ENCODE data around the gene GAD2. TPM values are rescaled to one million over a fixed set of nuclear protein-coding genes. Genes with fewer than 3 reads are reported as not detected.

GAD2 gene
- polyA plus RNA-seq, 1 of the 3 experiments (the other 2 are of a cell fraction), result not detected

GRCh38 chr10:26177341-26177740 lies 39.2 kb upstream of the GAD2 start:
- Histone ChIP-seq H3K4me1 (ENCODE audit: control insufficient read depth in 1 of 2, insufficient read depth in 2 of 2, low read depth in 1 of 2, low read length in 1 of 2) (no peaks in the 10 kb centered on the region), H3K9me3 (no peaks in the 10 kb centered on the region), H3K36me3 (replicated peaks in 1 of 2; ENCODE audit: control insufficient read depth in 1 of 2, insufficient read depth in 2 of 2, low read length in 1 of 2) (no peaks in the 10 kb centered on the region), H4K20me1 (ENCODE audit: insufficient read depth) (no peaks in the 10 kb centered on the region), H3K9me2 (no peaks in the 10 kb centered on the region), H3F3A (replicated peaks; ENCODE audit: insufficient read depth) (no peaks in the 10 kb centered on the region), H3K27ac (ENCODE audit: low read depth in 2 of 2, low read length in 1 of 2) (no peak overlapping the region), H3K27me3 (ENCODE audit: insufficient read depth) (no peaks in the 10 kb centered on the region), H3K79me2 (ENCODE audit: insufficient read depth) (no peaks in the 10 kb centered on the region), H3K4me2 (no peak overlapping the region), H2AFZ (ENCODE audit: low read depth) (no peak overlapping the region), H3K4me3 (ENCODE audit: low read depth in 2 of 2, low read length in 1 of 2) (no peak overlapping the region), H3K9ac (no peak overlapping the region)
- 4% methylated on average over 4 of the region's 4 CpGs for WGBS (ENCODE audit: low lambda C conversion rate)
- no peak for TF ChIP-seq MXI1 (IDR thresholded peaks at IDR 0.05; ENCODE audit: low read depth, low read length)
- DNase-seq, result no peak
- ChIA-PET POLR2A (no interaction called here), CTCF (no interaction called here)

- no peak overlapping the region for H3K4me2 ChIP-seq
- no peaks in the 10 kb centered on the region for H4K20me1 ChIP-seq (ENCODE audit: insufficient read depth)
- H3K4me1 ChIP-seq (ENCODE audit: control insufficient read depth in 1 of 2, insufficient read depth in 2 of 2, low read depth in 1 of 2, low read length in 1 of 2), result no peaks in the 10 kb centered on the region
- no peak for DNase-seq
- no peak overlapping the region for H3K9ac ChIP-seq
- no peak overlapping the region for H3K4me3 ChIP-seq (ENCODE audit: low read depth in 2 of 2, low read length in 1 of 2)
- ChIA-PET CTCF (no interaction called here), POLR2A (no interaction called here)
- 7% methylated on average over 5 of the region's 5 CpGs for WGBS (ENCODE audit: low lambda C conversion rate)
- H3K27me3 ChIP-seq (ENCODE audit: insufficient read depth), result no peaks in the 10 kb centered on the region
- H3K9me2 ChIP-seq, result no peaks in the 10 kb centered on the region
- H3K27ac ChIP-seq (ENCODE audit: low read depth in 2 of 2, low read length in 1 of 2), result no peak overlapping the region
- no peaks in the 10 kb centered on the region for H3K79me2 ChIP-seq (ENCODE audit: insufficient read depth)
- no peak overlapping the region for H2AFZ ChIP-seq (ENCODE audit: low read depth)
- H3F3A ChIP-seq (replicated peaks; ENCODE audit: insufficient read depth), result no peaks in the 10 kb centered on the region
- no peaks in the 10 kb centered on the region for H3K36me3 ChIP-seq (replicated peaks in 1 of 2; ENCODE audit: control insufficient read depth in 1 of 2, insufficient read depth in 2 of 2, low read length in 1 of 2)
- TF ChIP-seq, protein P1, sequence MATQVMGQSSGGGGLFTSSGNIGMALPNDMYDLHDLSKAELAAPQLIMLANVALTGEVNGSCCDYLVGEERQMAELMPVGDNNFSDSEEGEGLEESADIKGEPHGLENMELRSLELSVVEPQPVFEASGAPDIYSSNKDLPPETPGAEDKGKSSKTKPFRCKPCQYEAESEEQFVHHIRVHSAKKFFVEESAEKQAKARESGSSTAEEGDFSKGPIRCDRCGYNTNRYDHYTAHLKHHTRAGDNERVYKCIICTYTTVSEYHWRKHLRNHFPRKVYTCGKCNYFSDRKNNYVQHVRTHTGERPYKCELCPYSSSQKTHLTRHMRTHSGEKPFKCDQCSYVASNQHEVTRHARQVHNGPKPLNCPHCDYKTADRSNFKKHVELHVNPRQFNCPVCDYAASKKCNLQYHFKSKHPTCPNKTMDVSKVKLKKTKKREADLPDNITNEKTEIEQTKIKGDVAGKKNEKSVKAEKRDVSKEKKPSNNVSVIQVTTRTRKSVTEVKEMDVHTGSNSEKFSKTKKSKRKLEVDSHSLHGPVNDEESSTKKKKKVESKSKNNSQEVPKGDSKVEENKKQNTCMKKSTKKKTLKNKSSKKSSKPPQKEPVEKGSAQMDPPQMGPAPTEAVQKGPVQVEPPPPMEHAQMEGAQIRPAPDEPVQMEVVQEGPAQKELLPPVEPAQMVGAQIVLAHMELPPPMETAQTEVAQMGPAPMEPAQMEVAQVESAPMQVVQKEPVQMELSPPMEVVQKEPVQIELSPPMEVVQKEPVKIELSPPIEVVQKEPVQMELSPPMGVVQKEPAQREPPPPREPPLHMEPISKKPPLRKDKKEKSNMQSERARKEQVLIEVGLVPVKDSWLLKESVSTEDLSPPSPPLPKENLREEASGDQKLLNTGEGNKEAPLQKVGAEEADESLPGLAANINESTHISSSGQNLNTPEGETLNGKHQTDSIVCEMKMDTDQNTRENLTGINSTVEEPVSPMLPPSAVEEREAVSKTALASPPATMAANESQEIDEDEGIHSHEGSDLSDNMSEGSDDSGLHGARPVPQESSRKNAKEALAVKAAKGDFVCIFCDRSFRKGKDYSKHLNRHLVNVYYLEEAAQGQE (IDR thresholded peaks at IDR 0.05; ENCODE audit: low read depth, low read length), result no peak
- TF ChIP-seq, protein P2, sequence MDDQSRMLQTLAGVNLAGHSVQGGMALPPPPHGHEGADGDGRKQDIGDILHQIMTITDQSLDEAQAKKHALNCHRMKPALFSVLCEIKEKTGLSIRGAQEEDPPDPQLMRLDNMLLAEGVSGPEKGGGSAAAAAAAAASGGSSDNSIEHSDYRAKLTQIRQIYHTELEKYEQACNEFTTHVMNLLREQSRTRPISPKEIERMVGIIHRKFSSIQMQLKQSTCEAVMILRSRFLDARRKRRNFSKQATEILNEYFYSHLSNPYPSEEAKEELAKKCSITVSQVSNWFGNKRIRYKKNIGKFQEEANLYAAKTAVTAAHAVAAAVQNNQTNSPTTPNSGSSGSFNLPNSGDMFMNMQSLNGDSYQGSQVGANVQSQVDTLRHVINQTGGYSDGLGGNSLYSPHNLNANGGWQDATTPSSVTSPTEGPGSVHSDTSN (IDR thresholded peaks at IDR 0.05), result no peak
- TF ChIP-seq JUND (IDR thresholded peaks at IDR 0.05) (no peak), ELF1 (IDR thresholded peaks at IDR 0.05) (no peak), EZH2phosphoT487 (IDR thresholded peaks at IDR 0.05; ENCODE audit: borderline replicate concordance, low read depth) (no peak), SMC3 (IDR thresholded peaks at IDR 0.05; ENCODE audit: low read depth, low read length) (no peak), NRF1 (IDR thresholded peaks at IDR 0.05; ENCODE audit: low read depth, low read length) (no peak), SIN3A (IDR thresholded peaks at IDR 0.05; ENCODE audit: borderline replicate concordance, low read depth, low read length) (no peak), GATA2 (CRISPR knock-in tag; IDR thresholded peaks at IDR 0.05) (no peak), FOXJ3 (CRISPR knock-in tag; IDR thresholded peaks at IDR 0.05) (no peak), YY1 (IDR thresholded peaks at IDR 0.05; ENCODE audit: low read depth) (no peak), RCOR1 (IDR thresholded peaks at IDR 0.05; ENCODE audit: low read length) (no peak), TEAD4 (IDR thresholded peaks at IDR 0.05; ENCODE audit: borderline replicate concordance, insufficient read depth) (no peak), TCF12 (IDR thresholded peaks at IDR 0.05) (no peak), EP300 (IDR thresholded peaks at IDR 0.05; ENCODE audit: borderline replicate concordance in 1 of 2, low read depth in 1 of 2, low read length in 1 of 2) (no peak)
- TF ChIP-seq, protein P3, sequence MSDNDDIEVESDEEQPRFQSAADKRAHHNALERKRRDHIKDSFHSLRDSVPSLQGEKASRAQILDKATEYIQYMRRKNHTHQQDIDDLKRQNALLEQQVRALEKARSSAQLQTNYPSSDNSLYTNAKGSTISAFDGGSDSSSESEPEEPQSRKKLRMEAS (IDR thresholded peaks at IDR 0.05; ENCODE audit: low read depth), result no peak
- H3K9me3 ChIP-seq, result no peaks in the 10 kb centered on the region
Observed at GRCh38 chr10:26194275-26194674, 22.3 kb upstream of the GAD2 start.
